Activated CD8-positive, alpha-beta memory T cell treated with anti-CD3 and anti-CD28 coated beads, Interleukin-2, amount 10 ng/mL, durations not matched to agents 7 days and 5 days (primary cell): ENCODE results near the gene IL15RA. TPM values are rescaled to one million over a fixed set of nuclear protein-coding genes. Genes with fewer than 3 reads are reported as not detected.

ENCODE experiments used
- ATAC-seq: fragments of 150-1000 bp; cut with Tn5 transposase; one replicate; pipeline ENCODE4 v1.10.0; 2021; ENCODE audit warnings: moderate library complexity
- CTCF ChIA-PET: fragments of 350-600 bp; sonication (Branson Sonifier 250); formaldehyde crosslinking; loops from one replicate; lab custom pipeline; 2021; ENCODE audit warnings: antibody characterized with exemption; lab: Charles Lee
- DNase-seq: peaks from one replicate; pipeline ENCODE4 v3.0.0-alpha.2; 2020
- H3K27ac Mint-ChIP-seq: one replicate; pipeline ENCODE4 v1.8.0; 2021; ENCODE audit warnings: mild to moderate bottlenecking, mixed read lengths
- H3K27me3 Mint-ChIP-seq: one replicate; pipeline ENCODE4 v1.8.0; 2021; ENCODE audit warnings: mixed read lengths
- H3K36me3 Mint-ChIP-seq: one replicate; pipeline ENCODE4 v1.8.0; 2021; ENCODE audit warnings: mild to moderate bottlenecking, mixed read lengths
- H3K4me1 Mint-ChIP-seq: one replicate; pipeline ENCODE4 v1.8.0; 2021; ENCODE audit warnings: mixed read lengths
- H3K4me3 Mint-ChIP-seq: one replicate; pipeline ENCODE4 v1.8.0; 2021; ENCODE audit warnings: mild to moderate bottlenecking, moderate library complexity, mixed read lengths
- H3K9me3 Mint-ChIP-seq: one replicate; pipeline ENCODE4 v1.8.0; 2022; ENCODE audit warnings: low read depth, mixed read lengths
- total RNA-seq, 2 experiments: library from RNA; stranded (reverse); gene quantifications; one replicate each; pipeline ENCODE4 v1.2.3, GENCODE V29; 2021

Gene IL15RA
- total RNA-seq, 2 experiments from 2014 or later = 31.1 to 31.7 TPM

GRCh38 chr10:5976512-5977470 lies 552 bp downstream of the IL15RA start:
- peak overlapping the region; percentile 98 for H3K27ac Mint-ChIP-seq
- no peaks in the 10 kb centered on the region for H3K9me3 Mint-ChIP-seq
- peak overlapping the region; percentile 87 for H3K4me3 Mint-ChIP-seq
- H3K27me3 Mint-ChIP-seq = no peaks in the 10 kb centered on the region
- peaks cover 15% of the 10 kb centered on the region for H3K36me3 Mint-ChIP-seq
- peak; percentile 17 for ATAC-seq
- peak; percentile 76 for DNase-seq
- CTCF ChIA-PET = interaction anchor here (0.9 to 3.7 kb wide), 17 partner anchors 11 to 425 kb away, joined by 3 to 26 read pairs (median 3); partner anchors contain the start of gene IL2RA
- peaks cover 41% of the 10 kb centered on the region for H3K4me1 Mint-ChIP-seq

GRCh38 chr10:5975641-5976473 lies 1.5 kb downstream of the IL15RA start:
- ATAC-seq (peak; percentile 67), DNase-seq (peak; percentile 88)
- H3K36me3 Mint-ChIP-seq = peaks cover 15% of the 10 kb centered on the region
- no peaks in the 10 kb centered on the region for H3K27me3 Mint-ChIP-seq
- no peaks in the 10 kb centered on the region for H3K9me3 Mint-ChIP-seq
- peak overlapping the region; percentile 98 for H3K27ac Mint-ChIP-seq
- CTCF ChIA-PET = interaction anchor here (0.6 to 3.7 kb wide), 17 partner anchors 10 to 1332 kb away, joined by 3 to 26 read pairs (median 3); no protein-coding TSS in a partner anchor
- peaks cover 50% of the 10 kb centered on the region for H3K4me1 Mint-ChIP-seq
- H3K4me3 Mint-ChIP-seq = peak overlapping the region; percentile 87

- Mint-ChIP-seq H3K27me3 (no peaks in the 10 kb centered on the region), H3K4me3 (no peak overlapping the region), H3K36me3 (peaks cover 23% of the 10 kb centered on the region), H3K4me1 (peaks cover 56% of the 10 kb centered on the region), H3K27ac (no peak overlapping the region), H3K9me3 (no peaks in the 10 kb centered on the region)
- peak; percentile 35 for DNase-seq
- ATAC-seq = no peak
- CTCF ChIA-PET = no interaction called here
Measured at GRCh38 chr10:5973069-5973468, 4.3 kb downstream of the IL15RA start.

- DNase-seq = peak; percentile 35
- Mint-ChIP-seq H3K4me3 (peak overlapping the region; percentile 34), H3K36me3 (peaks cover 29% of the 10 kb centered on the region), H3K4me1 (peaks cover 56% of the 10 kb centered on the region), H3K27me3 (no peaks in the 10 kb centered on the region), H3K27ac (peak overlapping the region; percentile 82), H3K9me3 (no peaks in the 10 kb centered on the region)
- CTCF ChIA-PET = interaction anchor here (0.9 to 1.3 kb wide), 5 partner anchors 22 to 430 kb away, joined by 3 to 6 read pairs (median 3); partner anchors contain the start of genes ANKRD16 and FBH1
- no peak for ATAC-seq
Measured at GRCh38 chr10:5971886-5972285, 5.5 kb downstream of the IL15RA start.

- Mint-ChIP-seq H3K27ac (peak overlapping the region; percentile 82), H3K4me3 (peak overlapping the region; percentile 34), H3K4me1 (peaks cover 56% of the 10 kb centered on the region), H3K36me3 (peaks cover 28% of the 10 kb centered on the region), H3K9me3 (no peaks in the 10 kb centered on the region), H3K27me3 (no peaks in the 10 kb centered on the region)
- ATAC-seq (peak; percentile 60), DNase-seq (peak; percentile 59)
- CTCF ChIA-PET = interaction anchor here (0.9 to 1.3 kb wide), 5 partner anchors 22 to 430 kb away, joined by 3 to 6 read pairs (median 3); partner anchors contain the start of genes ANKRD16 and FBH1
Measured at GRCh38 chr10:5971315-5971832, 6.0 kb downstream of the IL15RA start.

GRCh38 chr10:5970527-5970926 lies 6.8 kb downstream of the IL15RA start:
- H3K27ac Mint-ChIP-seq = peak overlapping the region; percentile 82
- H3K9me3 Mint-ChIP-seq = no peaks in the 10 kb centered on the region
- CTCF ChIA-PET = interaction anchor here (0.7 kb wide), 1 partner anchor 119 kb away, joined by 3 read pairs; no protein-coding TSS in a partner anchor
- DNase-seq (no peak), ATAC-seq (no peak)
- no peak overlapping the region for H3K4me3 Mint-ChIP-seq
- H3K27me3 Mint-ChIP-seq = no peaks in the 10 kb centered on the region
- H3K36me3 Mint-ChIP-seq = peaks cover 27% of the 10 kb centered on the region
- peaks cover 51% of the 10 kb centered on the region for H3K4me1 Mint-ChIP-seq

- Mint-ChIP-seq H3K4me1 (peaks cover 46% of the 10 kb centered on the region), H3K9me3 (no peaks in the 10 kb centered on the region), H3K27me3 (no peaks in the 10 kb centered on the region), H3K36me3 (peaks cover 28% of the 10 kb centered on the region), H3K27ac (peak overlapping the region; percentile 27), H3K4me3 (no peak overlapping the region)
- CTCF ChIA-PET = interaction anchor here (0.6 kb wide), 1 partner anchor 63 kb away, joined by 3 read pairs; no protein-coding TSS in a partner anchor
- ATAC-seq (no peak), DNase-seq (no peak)
Measured at GRCh38 chr10:5970066-5970465, 7.3 kb downstream of the IL15RA start.

GRCh38 chr10:5968681-5969453 lies 8.5 kb downstream of the IL15RA start:
- CTCF ChIA-PET = no interaction called here
- H3K4me1 Mint-ChIP-seq = peaks cover 39% of the 10 kb centered on the region
- H3K36me3 Mint-ChIP-seq = peaks cover 27% of the 10 kb centered on the region
- H3K4me3 Mint-ChIP-seq = no peak overlapping the region
- no peak overlapping the region for H3K27ac Mint-ChIP-seq
- H3K27me3 Mint-ChIP-seq = no peaks in the 10 kb centered on the region
- no peak for ATAC-seq
- DNase-seq = peak; percentile 14
- H3K9me3 Mint-ChIP-seq = no peaks in the 10 kb centered on the region

- no peaks in the 10 kb centered on the region for H3K9me3 Mint-ChIP-seq
- CTCF ChIA-PET = no interaction called here
- no peaks in the 10 kb centered on the region for H3K27me3 Mint-ChIP-seq
- H3K4me1 Mint-ChIP-seq = peaks cover 33% of the 10 kb centered on the region
- no peak overlapping the region for H3K4me3 Mint-ChIP-seq
- H3K36me3 Mint-ChIP-seq = peaks cover 31% of the 10 kb centered on the region
- DNase-seq (peak; percentile 34), ATAC-seq (no peak)
- no peak overlapping the region for H3K27ac Mint-ChIP-seq
Measured at GRCh38 chr10:5968037-5968680, 9.2 kb downstream of the IL15RA start.

- H3K27ac Mint-ChIP-seq = no peak overlapping the region
- CTCF ChIA-PET = interaction anchor here (1.1 kb wide), 1 partner anchor 11 kb away, joined by 4 read pairs; no protein-coding TSS in a partner anchor
- DNase-seq (no peak), ATAC-seq (no peak)
- H3K9me3 Mint-ChIP-seq = no peaks in the 10 kb centered on the region
- H3K27me3 Mint-ChIP-seq = no peaks in the 10 kb centered on the region
- H3K4me1 Mint-ChIP-seq = peaks cover 10% of the 10 kb centered on the region
- H3K36me3 Mint-ChIP-seq = peaks cover 42% of the 10 kb centered on the region
- no peak overlapping the region for H3K4me3 Mint-ChIP-seq
Measured at GRCh38 chr10:5965266-5965665, 12.1 kb downstream of the IL15RA start.

- Mint-ChIP-seq H3K4me1 (peaks cover 5% of the 10 kb centered on the region), H3K4me3 (no peak overlapping the region), H3K36me3 (peaks cover 48% of the 10 kb centered on the region), H3K27me3 (no peaks in the 10 kb centered on the region), H3K9me3 (no peaks in the 10 kb centered on the region), H3K27ac (no peak overlapping the region)
- DNase-seq (no peak), ATAC-seq (no peak)
- CTCF ChIA-PET = no interaction called here
Measured at GRCh38 chr10:5964736-5965135, 12.6 kb downstream of the IL15RA start.

- peaks cover under 1% of the 10 kb centered on the region for H3K4me1 Mint-ChIP-seq
- DNase-seq (no peak), ATAC-seq (no peak)
- no peaks in the 10 kb centered on the region for H3K27me3 Mint-ChIP-seq
- no peak overlapping the region for H3K27ac Mint-ChIP-seq
- CTCF ChIA-PET = no interaction called here
- H3K36me3 Mint-ChIP-seq = peaks cover 50% of the 10 kb centered on the region
- H3K4me3 Mint-ChIP-seq = no peak overlapping the region
- no peaks in the 10 kb centered on the region for H3K9me3 Mint-ChIP-seq
Measured at GRCh38 chr10:5963591-5963990, 13.8 kb downstream of the IL15RA start.
